ENCODE results near the gene MNX1.

The MNX1 gene

GRCh38 chr7:157010588-157011332, at the start of gene MNX1:
Gene MNX1, minus strand, starts transcription at chr7:157010663. Its CDS starts 313 bp downstream, at chr7:157010350.
- DNase-seq (ENCODE audit: low read depth in 2 of 2, low spot score in 1 of 2): no peak

GRCh38 chr7:157059534-157059933, 49.1 kb upstream of the MNX1 start:
- no peak for DNase-seq (ENCODE audit: low read depth in 2 of 2, low spot score in 1 of 2)

GRCh38 chr7:157058701-157059100, 48.2 kb upstream of the MNX1 start:
- no peak for DNase-seq (ENCODE audit: low read depth in 2 of 2, low spot score in 1 of 2)

GRCh38 chr7:157058068-157058467, 47.6 kb upstream of the MNX1 start:
- DNase-seq (ENCODE audit: low read depth in 2 of 2, low spot score in 1 of 2): no peak

- DNase-seq (ENCODE audit: low read depth in 2 of 2, low spot score in 1 of 2): no peak
Measured at GRCh38 chr7:157056957-157057902, 46.8 kb upstream of the MNX1 start.

GRCh38 chr7:157056246-157056645, 45.8 kb upstream of the MNX1 start:
- DNase-seq (ENCODE audit: low read depth in 2 of 2, low spot score in 1 of 2): no peak

GRCh38 chr7:157054927-157055326, 44.5 kb upstream of the MNX1 start:
- no peak for DNase-seq (ENCODE audit: low read depth in 2 of 2, low spot score in 1 of 2)

- DNase-seq (ENCODE audit: low read depth in 2 of 2, low spot score in 1 of 2): no peak
Measured at GRCh38 chr7:157053118-157053517, 42.7 kb upstream of the MNX1 start.

GRCh38 chr7:157047148-157047547, 36.7 kb upstream of the MNX1 start:
- DNase-seq (ENCODE audit: low read depth in 2 of 2, low spot score in 1 of 2): no peak

- no peak for DNase-seq (ENCODE audit: low read depth in 2 of 2, low spot score in 1 of 2)
Measured at GRCh38 chr7:157046681-157047080, 36.2 kb upstream of the MNX1 start.

- DNase-seq (ENCODE audit: low read depth in 2 of 2, low spot score in 1 of 2): no peak
Measured at GRCh38 chr7:157044943-157045660, 34.6 kb upstream of the MNX1 start.

GRCh38 chr7:157044147-157044687, 33.8 kb upstream of the MNX1 start:
- no peak for DNase-seq (ENCODE audit: low read depth in 2 of 2, low spot score in 1 of 2)

GRCh38 chr7:157043745-157044144, 33.3 kb upstream of the MNX1 start:
- DNase-seq (ENCODE audit: low read depth in 2 of 2, low spot score in 1 of 2): no peak

GRCh38 chr7:157041514-157042277, 31.2 kb upstream of the MNX1 start:
- no peak for DNase-seq (ENCODE audit: low read depth in 2 of 2, low spot score in 1 of 2)

- no peak for DNase-seq (ENCODE audit: low read depth in 2 of 2, low spot score in 1 of 2)
Measured at GRCh38 chr7:157041004-157041403, 30.5 kb upstream of the MNX1 start.

- DNase-seq (ENCODE audit: low read depth in 2 of 2, low spot score in 1 of 2): no peak
Measured at GRCh38 chr7:157037635-157038034, 27.2 kb upstream of the MNX1 start.

- DNase-seq (ENCODE audit: low read depth in 2 of 2, low spot score in 1 of 2): no peak
Measured at GRCh38 chr7:157037028-157037427, 26.6 kb upstream of the MNX1 start.

GRCh38 chr7:157035979-157036378, 25.5 kb upstream of the MNX1 start:
- DNase-seq (ENCODE audit: low read depth in 2 of 2, low spot score in 1 of 2): no peak

GRCh38 chr7:157035302-157035701, 24.8 kb upstream of the MNX1 start:
- no peak for DNase-seq (ENCODE audit: low read depth in 2 of 2, low spot score in 1 of 2)
